SKM-1 (cell line): Measurements from ENCODE around the gene VSIG4.
"Not testable (repeated sequence)": the region's sequence is repeated elsewhere in the genome, so short reads cannot be mapped to it uniquely, and the experiment has no call there.

ENCODE experiments used
- DNase-seq: peaks from one replicate; lab custom pipeline; 2025; ENCODE audit not compliant: unreplicated experiment; lab: John Stamatoyannopoulos, UW

Gene VSIG4, protein sequence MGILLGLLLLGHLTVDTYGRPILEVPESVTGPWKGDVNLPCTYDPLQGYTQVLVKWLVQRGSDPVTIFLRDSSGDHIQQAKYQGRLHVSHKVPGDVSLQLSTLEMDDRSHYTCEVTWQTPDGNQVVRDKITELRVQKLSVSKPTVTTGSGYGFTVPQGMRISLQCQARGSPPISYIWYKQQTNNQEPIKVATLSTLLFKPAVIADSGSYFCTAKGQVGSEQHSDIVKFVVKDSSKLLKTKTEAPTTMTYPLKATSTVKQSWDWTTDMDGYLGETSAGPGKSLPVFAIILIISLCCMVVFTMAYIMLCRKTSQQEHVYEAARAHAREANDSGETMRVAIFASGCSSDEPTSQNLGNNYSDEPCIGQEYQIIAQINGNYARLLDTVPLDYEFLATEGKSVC

DNA sequence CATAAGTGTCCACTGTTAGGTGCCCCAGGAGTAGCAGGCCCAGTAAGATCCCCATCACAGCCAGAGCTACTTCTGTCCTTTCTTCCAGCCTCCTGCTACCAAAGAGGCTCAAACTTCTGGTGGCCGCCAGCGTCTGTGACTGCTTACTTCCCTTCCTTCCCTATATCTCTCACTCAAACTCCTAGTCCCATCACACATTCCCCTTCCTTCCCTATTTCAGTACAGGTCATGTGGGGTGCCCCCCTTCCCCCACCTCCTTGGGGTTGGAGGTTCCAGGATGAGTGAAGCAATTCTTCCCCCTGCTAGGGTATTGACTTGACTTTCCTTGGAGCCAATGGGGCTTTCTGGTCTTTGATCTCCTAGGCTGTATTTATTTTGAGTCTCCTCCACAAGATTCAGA lies at the start of gene VSIG4:
VSIG4 (minus strand) TSS at position 137 of the 400 bp plus-strand sequence; CDS start at position 55, 82 bp downstream.
- DNase-seq: no peak

DNA sequence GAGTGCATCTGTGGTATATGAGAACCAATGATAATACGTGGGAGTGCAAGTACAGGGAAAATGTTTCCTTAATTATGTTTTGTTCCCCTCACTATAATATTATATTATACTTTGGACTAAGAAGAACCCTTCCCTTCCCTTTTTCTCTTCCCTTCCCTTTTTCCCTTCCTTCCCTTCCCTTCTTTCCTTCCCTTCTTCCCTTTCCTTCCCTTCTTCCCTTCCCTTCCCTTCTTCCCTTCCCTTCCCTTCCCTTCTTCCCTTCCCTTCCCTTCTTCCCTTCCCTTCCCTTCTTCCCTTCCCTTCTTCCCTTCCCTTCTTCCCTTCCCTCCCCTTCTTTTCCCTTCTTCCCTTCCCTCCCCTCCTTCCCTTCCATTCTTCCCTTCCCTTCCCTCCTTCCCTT lies 36.9 kb upstream of the VSIG4 start:
- no peak for DNase-seq

DNA sequence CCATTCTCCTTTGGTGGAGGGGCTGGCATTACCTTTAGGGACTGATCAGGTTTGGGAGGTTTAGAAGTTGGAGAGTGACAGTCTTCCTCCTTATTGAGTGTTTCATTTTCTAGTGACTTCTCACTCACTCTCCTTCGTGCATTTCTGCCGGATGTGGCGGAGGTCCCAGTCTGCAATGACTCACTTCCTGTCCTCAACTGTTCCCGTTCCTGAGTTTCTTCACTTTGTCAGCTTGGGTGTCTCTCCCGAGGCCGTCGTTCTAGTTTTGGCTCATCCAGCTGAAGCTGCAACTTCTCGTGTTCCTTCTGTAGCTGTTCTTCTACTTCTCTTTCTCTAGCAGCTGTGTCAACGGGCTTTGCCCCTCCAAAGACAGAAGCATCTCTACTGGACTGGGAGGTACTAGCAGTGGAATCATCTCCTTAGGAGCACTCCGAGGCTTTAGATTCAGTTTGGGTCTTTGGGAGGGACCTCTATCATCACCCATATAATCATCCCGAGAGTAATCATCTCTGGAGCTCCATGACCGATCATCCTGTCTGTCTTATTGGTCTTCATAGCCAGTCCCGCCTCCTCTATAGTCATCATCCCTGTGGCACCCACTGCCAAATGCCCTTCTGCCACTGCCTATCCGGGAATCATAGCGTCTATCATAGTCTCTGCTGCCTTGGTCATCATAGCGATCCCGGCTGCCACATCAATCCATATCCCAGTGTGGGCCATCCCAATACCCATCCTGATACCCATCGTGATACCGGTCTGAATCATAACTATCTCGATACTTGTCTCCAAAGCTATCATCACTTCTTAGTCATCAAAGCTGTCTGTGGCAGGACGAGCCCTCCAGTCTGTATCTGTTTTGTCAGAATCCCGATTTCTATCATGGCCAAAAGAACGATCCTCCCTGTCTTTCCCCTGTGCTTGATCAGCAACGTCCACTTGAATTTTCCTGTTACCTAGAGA lies 35.3 kb upstream of the VSIG4 start:
- DNase-seq: peak; percentile 33

DNA sequence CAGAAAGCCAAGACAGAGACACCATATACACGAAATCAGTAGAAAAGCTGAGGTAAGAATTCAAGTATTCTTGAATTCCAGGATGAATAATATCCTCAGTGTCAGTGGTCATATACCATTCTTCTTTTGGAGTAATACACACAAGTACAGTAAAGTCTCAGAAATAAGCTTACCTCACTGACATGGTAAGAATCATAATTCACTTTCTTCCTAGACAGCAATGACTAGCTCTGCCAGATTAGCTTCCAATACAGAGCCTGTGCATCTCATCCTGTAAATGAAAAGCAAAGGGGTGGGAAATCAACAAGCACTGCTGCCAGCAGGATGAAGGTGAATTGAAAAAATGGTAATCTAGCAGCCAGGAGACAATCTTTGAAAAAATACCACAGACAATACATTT lies 31.2 kb upstream of the VSIG4 start:
- no peak for DNase-seq

DNA sequence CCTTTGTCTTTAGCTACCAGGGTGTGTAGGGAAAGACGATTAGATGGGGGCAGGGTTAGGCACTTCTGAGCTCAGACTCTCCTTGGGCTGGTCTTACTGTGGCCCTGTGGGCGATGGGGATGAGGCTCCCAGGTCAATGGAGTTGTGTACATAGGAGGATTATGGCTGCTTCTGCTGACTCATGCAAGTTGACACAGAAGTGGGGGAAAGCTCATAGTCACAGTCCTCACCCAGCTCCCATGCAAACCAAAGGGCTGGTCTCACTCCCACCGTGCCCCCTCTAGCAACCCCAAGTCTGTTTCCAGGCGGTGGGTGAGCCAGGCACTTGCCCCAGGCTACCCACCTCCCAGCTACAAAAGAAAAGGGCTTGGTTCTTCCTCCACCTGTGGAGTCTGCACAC lies 24.4 kb upstream of the VSIG4 start:
- DNase-seq: no peak

DNA sequence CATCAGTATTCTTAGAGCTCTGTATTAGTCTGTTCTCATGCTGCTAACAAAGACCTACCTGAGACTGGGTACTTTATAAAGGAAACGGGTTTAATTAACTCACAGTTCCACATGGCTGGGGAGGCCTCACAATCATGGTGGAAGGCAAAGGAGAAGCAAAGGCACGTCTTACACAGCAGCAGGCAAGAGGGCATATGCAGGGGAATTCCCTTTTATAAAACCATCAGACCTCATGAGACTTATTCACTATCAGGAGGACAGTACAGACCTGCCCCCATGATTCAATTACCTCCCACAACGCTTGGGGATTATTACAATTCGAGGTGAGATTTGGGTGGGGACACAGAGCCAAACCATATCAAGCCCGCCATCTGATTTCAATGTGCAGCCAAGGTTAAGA lies 17.1 kb upstream of the VSIG4 start:
- DNase-seq: not testable (repeated sequence)

DNA sequence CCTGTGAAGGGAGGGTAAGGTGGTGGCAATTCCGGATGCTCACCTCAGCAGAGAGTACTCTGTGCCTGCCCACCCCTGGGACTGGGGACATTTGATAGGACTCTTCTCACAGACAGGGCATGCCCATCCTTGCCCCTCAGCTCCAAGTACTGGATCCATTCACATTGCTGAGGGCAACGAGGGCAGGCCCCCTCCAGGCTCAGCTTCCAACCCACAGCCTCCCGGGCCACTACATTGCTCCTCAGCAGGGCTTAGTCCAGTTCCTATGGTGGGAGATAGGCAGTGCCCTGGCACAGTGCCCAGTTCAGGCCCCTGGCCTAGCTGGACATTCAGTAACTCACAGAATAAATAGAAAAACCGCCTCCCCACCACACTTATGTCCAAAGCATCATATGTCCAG lies 15.1 kb upstream of the VSIG4 start:
- no peak for DNase-seq

DNA sequence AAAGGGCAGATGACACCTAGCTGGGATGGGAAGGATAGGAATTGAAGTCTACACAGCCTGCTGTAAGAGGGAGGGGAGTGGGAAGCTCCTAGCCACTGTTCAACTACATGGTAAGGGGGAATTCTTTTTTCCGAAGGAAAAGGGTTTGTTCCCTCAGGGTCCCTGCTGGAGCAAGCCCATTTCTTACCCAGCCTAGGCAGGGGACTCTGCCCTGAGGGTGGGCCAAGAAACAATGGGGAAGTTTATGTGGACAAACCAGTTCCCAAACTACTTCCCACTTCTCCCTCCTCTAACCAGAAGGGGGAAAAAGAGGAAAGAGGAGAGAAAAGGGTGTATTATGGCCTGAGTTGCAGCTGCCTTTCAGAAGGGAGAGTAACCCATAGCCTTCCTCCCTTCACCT lies 13.5 kb upstream of the VSIG4 start:
- DNase-seq: no peak

DNA sequence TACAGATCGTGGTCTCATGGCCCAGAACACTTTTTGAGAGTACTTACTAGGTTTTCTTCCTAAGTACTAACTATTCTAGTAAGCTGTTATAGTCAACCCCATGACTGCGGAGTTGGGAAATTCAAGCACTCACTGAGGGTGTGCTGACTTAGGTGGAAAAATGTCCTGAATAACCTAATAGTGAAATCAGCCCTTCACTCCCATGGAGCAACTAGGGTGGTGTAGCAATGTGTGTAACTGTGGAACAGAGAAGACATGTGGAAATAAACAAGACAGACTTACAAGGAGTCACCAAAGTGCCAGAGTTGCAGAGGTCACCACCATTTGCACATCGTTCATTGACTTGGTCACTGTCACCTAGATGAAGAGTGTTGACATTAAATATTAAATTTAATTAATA lies 12.1 kb upstream of the VSIG4 start:
- no peak for DNase-seq

DNA sequence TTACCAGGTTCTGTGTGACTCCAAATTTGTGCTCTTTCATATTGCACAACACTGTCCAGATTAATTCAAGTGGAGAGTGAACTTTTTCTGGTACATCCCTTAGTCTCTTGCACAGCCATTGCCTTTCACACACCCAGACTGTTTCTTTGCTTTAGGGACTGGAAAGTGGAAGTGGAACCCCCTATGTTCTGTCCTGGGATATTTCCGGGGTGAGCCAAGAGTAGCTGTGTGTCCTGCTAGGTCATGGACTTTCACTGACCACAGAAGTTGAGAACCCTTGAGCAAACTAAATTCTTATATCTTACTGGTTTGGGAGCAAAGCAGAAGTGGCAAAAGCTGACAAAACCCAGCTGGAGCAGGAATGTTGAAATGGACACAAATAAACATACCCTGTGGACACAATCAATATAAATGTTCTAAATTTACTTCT lies 10.3 kb upstream of the VSIG4 start:
- peak; percentile 56 for DNase-seq

DNA sequence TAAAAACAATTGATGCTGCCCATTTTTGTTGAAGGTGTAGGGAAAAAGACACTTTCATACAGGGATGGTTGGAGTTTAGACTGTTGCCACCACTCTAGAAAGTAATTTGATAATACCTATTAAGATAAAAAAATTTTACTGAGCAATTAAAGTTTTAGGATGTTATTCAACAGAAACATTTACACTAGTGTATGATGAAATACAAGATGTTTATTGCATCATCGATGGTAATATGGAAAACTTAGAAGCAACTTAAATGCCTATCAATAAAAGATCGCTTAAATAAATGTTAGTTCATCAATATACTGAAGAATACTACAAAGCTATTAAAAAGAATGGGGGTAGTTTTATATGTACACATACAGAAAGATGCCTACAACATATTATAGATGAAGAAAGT lies 9.2 kb upstream of the VSIG4 start:
- no peak for DNase-seq

DNA sequence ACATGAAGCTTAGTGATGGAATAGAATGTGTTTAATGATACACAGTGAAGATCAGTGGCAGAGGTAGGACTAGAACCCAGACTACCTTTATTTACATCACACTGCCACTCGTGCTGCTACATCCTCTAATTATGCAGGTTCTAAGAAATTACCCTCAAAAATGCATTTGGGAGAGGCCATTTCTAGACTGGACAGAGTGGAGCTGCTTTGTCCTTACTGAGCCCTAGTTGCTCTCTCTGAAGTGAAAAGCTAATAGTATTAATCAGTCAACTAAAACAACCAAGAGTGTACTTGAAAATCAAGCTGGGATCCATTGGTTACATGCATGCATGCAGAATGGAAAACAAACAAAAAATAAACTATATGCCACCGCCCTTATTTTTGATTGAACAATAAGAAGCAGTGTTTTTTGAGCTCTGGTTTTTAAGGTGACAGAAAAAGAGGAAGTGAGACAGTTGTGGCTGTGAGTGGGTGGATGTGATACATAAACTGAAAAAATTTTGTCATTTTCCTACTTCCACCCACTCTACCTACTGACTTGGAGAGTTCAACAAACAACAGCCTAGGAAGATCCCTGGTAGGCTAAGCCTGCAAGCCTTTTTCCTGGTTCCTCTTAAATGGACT lies 6.8 kb upstream of the VSIG4 start:
- no peak for DNase-seq

DNA sequence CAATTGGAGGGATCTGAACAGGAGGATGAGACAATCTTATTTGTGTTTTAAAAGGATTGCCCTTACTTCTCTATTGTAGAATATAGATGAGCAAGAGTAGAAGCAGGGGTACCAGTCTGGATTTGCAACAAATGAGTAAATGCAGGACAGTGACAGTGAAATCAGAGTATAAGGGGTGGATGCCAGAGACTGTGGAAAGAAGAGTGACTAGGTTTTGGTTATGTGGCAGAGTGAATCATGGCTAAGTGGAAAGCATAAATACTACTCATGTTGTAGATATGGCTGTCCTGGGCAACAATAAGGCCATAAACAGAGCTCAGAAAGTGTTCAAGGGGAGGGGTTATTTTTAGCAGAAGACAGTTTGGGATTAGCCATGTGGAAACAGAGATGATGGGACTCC lies 6.0 kb upstream of the VSIG4 start:
- no peak for DNase-seq

DNA sequence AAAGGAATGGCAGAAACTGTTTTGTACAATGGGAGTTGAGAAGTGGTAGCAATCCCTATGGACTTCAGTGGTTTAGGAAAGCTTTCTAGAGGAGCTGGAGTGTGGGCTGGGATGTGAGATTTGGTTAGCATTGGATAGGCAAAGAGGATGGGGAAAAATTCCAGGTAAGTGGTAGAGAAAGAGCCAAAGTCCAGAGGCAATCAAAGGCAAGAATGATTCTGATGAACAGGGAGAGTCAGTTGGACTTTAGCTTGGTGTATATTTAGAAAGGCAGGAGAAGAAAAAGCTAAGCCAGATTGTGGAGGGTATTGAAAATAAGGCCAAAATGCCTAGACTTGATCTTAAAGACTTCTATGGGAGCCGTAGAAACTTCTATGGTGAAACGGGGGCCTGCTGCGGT lies 3.7 kb upstream of the VSIG4 start:
- DNase-seq: no peak

DNA sequence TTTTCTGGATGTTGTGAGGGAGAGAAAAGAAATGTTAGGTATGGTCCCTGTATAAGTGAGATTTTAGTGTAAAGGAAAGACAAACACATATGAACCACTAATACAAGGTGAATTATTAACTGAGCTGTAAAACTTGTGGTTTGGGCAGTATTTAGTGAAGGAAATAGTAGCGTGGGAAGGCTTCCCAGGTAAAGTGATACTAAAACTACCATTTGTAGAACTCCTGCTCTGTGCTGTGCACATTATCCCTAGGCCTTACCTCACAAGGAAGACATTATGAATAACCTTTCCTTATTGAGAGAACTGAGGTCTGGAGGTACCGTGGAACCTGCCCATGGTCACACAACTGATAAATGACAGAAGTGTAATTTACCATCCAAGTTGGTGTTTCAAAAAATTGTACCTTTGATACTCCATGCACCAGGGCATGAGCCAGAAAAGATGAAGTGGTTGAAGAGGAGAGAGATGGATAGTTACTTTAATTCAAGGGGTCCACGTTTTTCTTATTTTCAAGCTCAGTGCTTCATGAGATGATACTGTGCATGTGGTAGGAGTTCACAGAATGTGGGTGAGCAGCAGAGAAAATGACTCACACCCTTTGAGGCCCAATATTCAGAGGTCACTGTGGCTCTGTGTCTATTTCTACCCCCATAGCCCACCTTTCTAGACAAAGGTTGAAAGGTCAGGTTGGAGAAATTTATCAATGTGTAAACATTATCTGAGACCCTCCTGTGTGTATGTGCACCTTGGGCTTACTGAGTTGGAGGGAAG lies 2.6 kb upstream of the VSIG4 start:
- no peak for DNase-seq

DNA sequence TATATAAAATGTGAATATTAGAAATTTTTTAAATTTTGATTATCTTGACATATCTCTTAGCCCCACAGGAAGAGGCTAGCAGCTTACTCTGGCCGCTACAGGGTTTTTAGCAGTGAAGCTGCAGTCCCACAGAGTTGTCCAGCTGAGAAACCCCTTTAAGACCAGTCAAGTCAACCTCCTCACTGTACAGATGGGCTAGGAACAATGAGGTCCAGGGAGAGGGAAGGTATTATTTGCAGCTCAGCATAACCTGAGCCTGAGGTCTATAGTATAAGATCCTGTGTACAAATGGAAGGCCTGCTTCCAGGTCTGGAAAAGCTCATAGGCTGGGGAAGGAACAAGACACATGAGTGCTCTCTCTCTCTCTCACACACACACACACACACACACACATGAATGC lies 1.8 kb downstream of the VSIG4 start:
- no peak for DNase-seq

DNA sequence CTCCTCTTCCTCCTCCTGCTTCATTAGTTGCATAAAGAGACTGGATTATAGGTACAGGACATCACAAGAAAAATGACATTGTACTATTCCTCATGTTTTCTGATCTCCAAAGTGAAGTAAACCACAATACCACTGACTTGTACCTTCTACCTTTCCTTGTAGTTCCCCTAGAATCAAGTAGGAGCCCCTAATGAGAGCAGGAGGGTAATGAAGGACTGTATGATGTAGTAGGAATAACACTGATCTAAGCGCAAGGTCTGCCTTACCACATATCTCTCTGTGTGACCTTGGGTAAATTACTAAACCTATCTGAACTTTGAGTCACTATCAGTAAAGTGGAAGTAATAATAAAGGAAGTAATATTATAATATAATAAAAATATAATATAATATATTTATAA lies 3.6 kb downstream of the VSIG4 start:
- DNase-seq: no peak

DNA sequence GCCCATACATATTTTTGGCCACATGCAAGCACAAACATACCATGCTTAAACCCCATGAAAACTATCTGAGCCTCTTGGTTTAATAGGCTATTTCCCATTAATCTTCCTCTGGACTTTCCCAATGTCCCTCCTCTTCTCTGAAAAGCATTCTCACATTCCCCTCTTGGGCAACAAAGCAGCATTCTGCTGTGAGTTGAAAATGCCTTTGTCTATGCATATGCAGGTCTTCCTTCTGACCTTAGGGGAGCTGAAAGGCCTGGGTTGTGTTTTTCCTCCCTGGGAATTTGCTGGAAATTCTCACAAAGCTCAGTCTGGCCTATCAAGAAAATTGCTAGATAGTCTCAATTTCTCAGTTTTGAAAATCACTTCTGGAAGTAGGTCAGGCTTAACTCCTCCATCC lies 4.2 kb downstream of the VSIG4 start:
- no peak for DNase-seq

DNA sequence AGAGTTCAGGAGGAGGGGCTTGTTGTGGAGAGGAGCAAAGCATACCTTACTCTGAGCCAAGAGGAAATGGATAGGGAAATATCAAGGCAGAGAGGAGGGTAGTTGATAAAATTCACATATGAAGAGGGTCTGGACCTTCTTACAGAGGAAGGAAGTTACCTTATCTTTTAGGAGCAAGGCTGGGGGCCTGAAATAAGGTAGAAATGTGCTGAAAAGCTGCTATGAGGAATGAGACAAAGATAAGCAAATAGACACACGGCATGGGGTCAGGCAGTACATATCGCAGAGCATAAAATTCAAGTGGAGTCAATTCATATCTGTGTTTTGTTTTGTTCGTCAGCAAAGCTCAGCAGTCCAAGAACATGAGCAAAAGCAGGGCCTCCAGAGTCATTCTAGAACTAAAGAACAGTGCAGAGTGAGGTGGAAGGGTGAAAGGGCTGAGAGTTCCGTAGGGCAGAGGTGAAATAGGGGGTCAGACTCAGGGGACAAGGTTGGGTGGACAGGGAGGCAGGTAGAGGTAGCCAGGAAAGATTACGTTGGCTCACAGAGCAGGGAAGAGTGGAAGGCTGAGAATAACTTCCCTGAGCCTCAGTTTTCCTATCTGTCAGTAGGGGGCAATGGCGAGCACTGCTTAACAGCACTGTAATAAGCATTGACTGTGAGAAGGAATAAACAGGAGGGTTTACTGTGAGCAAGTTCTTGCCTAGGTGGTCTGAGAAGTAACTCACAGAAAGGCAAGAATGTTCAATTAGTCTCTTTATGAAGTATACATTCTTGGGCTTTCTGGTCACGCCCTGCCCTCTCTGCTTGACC lies 9.2 kb downstream of the VSIG4 start:
- DNase-seq: no peak

DNA sequence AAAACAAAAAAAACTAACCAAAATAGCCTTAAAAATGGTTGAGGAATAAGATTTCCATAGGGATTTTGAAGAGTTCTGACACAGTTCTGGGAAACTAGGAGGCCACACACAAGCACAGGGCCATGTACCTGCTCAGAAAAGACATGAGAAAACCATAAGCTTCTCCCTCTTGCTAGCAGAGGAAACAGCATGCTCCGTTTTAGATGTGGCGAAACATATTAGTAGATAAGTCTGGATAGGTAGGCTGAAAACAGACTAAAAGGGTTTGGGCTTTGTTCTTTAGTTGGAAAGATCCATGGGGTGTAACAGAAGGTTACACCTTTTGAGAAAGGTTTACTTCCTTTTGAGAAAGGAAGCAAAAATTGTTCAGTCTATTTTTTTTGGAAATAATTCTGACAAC lies 10.9 kb downstream of the VSIG4 start:
- DNase-seq: no peak
